HL-60 (cell line): ENCODE measurements around the gene IZUMO1R.

ENCODE experiments used
- GABPA ChIP-seq: IDR thresholded peaks from 2 replicates; pipeline ENCODE4 v1.6.1; 2012; ENCODE audit warnings: low read depth
- POLR2AphosphoS5 ChIP-seq: IDR thresholded peaks from 2 replicates; pipeline ENCODE4 v1.6.1; 2012; ENCODE audit warnings: low read depth
- SPI1 ChIP-seq: IDR thresholded peaks from 2 replicates; pipeline ENCODE4 v1.6.1; 2012; ENCODE audit warnings: low read depth, mild to moderate bottlenecking, borderline replicate concordance
- TF ChIP-seq, protein P1 (sequence below): IDR thresholded peaks from one replicate; pipeline ENCODE4 v1.5.1; 2011; ENCODE audit warnings: low read length, control low read depth, inconsistent platforms; ENCODE audit not compliant: insufficient read depth
- TF ChIP-seq, protein P2 (sequence below): IDR thresholded peaks from 2 replicates; pipeline ENCODE4 v1.6.1; 2012; ENCODE audit warnings: low read depth; ENCODE audit not compliant: insufficient replicate concordance

DNA sequence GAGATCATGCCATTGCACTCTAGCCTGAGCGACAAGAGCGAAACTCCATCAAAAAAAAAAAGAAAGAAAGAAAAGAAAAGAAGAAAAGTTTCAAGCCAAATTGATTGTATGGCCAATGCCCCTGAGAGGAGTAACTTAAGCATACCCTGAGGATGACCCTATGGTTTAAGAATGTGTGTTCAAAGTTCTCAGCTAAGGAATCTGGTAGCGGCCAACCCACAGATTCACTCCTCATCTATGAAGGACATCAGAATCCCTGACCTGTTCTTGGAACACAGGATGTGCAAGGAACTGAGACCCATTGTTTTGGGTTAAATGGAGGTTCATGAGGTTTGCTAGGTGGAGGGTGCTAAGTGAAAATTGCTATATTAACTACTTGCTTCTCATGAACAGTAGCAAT lies 18.1 kb downstream of the IZUMO1R start:
- TF ChIP-seq, protein P1, sequence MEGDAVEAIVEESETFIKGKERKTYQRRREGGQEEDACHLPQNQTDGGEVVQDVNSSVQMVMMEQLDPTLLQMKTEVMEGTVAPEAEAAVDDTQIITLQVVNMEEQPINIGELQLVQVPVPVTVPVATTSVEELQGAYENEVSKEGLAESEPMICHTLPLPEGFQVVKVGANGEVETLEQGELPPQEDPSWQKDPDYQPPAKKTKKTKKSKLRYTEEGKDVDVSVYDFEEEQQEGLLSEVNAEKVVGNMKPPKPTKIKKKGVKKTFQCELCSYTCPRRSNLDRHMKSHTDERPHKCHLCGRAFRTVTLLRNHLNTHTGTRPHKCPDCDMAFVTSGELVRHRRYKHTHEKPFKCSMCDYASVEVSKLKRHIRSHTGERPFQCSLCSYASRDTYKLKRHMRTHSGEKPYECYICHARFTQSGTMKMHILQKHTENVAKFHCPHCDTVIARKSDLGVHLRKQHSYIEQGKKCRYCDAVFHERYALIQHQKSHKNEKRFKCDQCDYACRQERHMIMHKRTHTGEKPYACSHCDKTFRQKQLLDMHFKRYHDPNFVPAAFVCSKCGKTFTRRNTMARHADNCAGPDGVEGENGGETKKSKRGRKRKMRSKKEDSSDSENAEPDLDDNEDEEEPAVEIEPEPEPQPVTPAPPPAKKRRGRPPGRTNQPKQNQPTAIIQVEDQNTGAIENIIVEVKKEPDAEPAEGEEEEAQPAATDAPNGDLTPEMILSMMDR, result no peak
- TF ChIP-seq, protein P2, sequence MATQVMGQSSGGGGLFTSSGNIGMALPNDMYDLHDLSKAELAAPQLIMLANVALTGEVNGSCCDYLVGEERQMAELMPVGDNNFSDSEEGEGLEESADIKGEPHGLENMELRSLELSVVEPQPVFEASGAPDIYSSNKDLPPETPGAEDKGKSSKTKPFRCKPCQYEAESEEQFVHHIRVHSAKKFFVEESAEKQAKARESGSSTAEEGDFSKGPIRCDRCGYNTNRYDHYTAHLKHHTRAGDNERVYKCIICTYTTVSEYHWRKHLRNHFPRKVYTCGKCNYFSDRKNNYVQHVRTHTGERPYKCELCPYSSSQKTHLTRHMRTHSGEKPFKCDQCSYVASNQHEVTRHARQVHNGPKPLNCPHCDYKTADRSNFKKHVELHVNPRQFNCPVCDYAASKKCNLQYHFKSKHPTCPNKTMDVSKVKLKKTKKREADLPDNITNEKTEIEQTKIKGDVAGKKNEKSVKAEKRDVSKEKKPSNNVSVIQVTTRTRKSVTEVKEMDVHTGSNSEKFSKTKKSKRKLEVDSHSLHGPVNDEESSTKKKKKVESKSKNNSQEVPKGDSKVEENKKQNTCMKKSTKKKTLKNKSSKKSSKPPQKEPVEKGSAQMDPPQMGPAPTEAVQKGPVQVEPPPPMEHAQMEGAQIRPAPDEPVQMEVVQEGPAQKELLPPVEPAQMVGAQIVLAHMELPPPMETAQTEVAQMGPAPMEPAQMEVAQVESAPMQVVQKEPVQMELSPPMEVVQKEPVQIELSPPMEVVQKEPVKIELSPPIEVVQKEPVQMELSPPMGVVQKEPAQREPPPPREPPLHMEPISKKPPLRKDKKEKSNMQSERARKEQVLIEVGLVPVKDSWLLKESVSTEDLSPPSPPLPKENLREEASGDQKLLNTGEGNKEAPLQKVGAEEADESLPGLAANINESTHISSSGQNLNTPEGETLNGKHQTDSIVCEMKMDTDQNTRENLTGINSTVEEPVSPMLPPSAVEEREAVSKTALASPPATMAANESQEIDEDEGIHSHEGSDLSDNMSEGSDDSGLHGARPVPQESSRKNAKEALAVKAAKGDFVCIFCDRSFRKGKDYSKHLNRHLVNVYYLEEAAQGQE, result no peak
- TF ChIP-seq GABPA (no peak), POLR2AphosphoS5 (no peak), SPI1 (no peak)
